Fibroblast of skin of left biceps (primary cell): ENCODE data around the gene SMLR1.

Source experiments
- DNase-seq, 2 experiments: peaks; one replicate each; pipeline ENCODE4 v3.0.0-alpha.2; 2013; ENCODE audit warnings: low read depth in 2 of 2

SMLR1 gene

GRCh38 chr6:130849594-130849993, 22.4 kb downstream of the SMLR1 start:
- no peak for DNase-seq

GRCh38 chr6:130851026-130851425, 23.8 kb downstream of the SMLR1 start:
- no peak for DNase-seq

- no peak for DNase-seq
These were observed 25.8 kb downstream of the SMLR1 start for GRCh38 chr6:130852844-130853554.

- no peak for DNase-seq
These were observed 26.5 kb downstream of the SMLR1 start for GRCh38 chr6:130853555-130854183.

- DNase-seq: no peak
These were observed 30.8 kb downstream of the SMLR1 start for GRCh38 chr6:130858054-130858453.

- DNase-seq: no peak
These were observed 31.4 kb downstream of the SMLR1 start for GRCh38 chr6:130858498-130859160.

GRCh38 chr6:130859161-130859867, 32.1 kb downstream of the SMLR1 start:
- DNase-seq: no peak

GRCh38 chr6:130862370-130862769, 35.2 kb downstream of the SMLR1 start:
- no peak for DNase-seq

GRCh38 chr6:130863415-130864230, 36.4 kb downstream of the SMLR1 start:
- no peak for DNase-seq

- no peak for DNase-seq
These were observed 37.1 kb downstream of the SMLR1 start for GRCh38 chr6:130864344-130864743.

GRCh38 chr6:130865793-130866192, 38.6 kb downstream of the SMLR1 start:
- DNase-seq: no peak

GRCh38 chr6:130869681-130870080, 42.5 kb downstream of the SMLR1 start:
- no peak for DNase-seq

- no peak for DNase-seq
These were observed 43.1 kb downstream of the SMLR1 start for GRCh38 chr6:130870179-130870880.

- DNase-seq: no peak
These were observed 45.3 kb downstream of the SMLR1 start for GRCh38 chr6:130872250-130873095.

- DNase-seq: no peak
These were observed 46.5 kb downstream of the SMLR1 start for GRCh38 chr6:130873746-130874145.

- DNase-seq: no peak
These were observed 52.6 kb downstream of the SMLR1 start for GRCh38 chr6:130879826-130880225.

GRCh38 chr6:130882370-130882769, 55.2 kb downstream of the SMLR1 start:
- no peak for DNase-seq

- peak; percentile 51 to 53 for DNase-seq
These were observed 58.4 kb downstream of the SMLR1 start for GRCh38 chr6:130885392-130886192.
